Neuronal stem cell (in vitro differentiated cells): Measurements from ENCODE around the gene RIC3.

ENCODE experiments used
- DNase-seq: peaks from one replicate; pipeline ENCODE4 v3.0.0-alpha.2; 2013; ENCODE audit warnings: low spot score
- H2AFZ ChIP-seq: one replicate; pipeline ENCODE4 v1.6.1; 2013; ENCODE audit warnings: mild to moderate bottlenecking, low read length, inconsistent platforms
- H2AK5ac ChIP-seq: 2 replicates; pipeline ENCODE4 v1.6.1; 2013; ENCODE audit warnings: low read depth, mild to moderate bottlenecking, inconsistent platforms, low read length, moderate library complexity, mixed read lengths
- H2BK120ac ChIP-seq: 2 replicates; pipeline ENCODE4 v1.6.1; 2013; ENCODE audit warnings: low read depth, mild to moderate bottlenecking, inconsistent platforms, low read length, moderate library complexity, mixed read lengths
- H2BK12ac ChIP-seq: one replicate; pipeline ENCODE4 v1.6.1; 2013; ENCODE audit warnings: low read length, inconsistent platforms
- H2BK15ac ChIP-seq: 2 replicates; pipeline ENCODE4 v1.6.1; 2013; ENCODE audit warnings: mild to moderate bottlenecking, low read length, inconsistent platforms, mixed read lengths
- H2BK5ac ChIP-seq: one replicate; pipeline ENCODE4 v1.6.1; 2013; ENCODE audit warnings: inconsistent platforms, mild to moderate bottlenecking, low read length, moderate library complexity
- H3K14ac ChIP-seq: one replicate; pipeline ENCODE4 v1.6.1; 2013; ENCODE audit warnings: low read length, inconsistent platforms
- H3K18ac ChIP-seq: 2 replicates; pipeline ENCODE4 v1.6.1; 2013; ENCODE audit warnings: low read length, inconsistent platforms
- H3K23ac ChIP-seq: 2 replicates; pipeline ENCODE4 v1.6.1; 2013; ENCODE audit warnings: low read depth, mild to moderate bottlenecking, mixed read lengths, low read length, inconsistent platforms; ENCODE audit not compliant: poor library complexity
- H3K27ac ChIP-seq: replicated peaks from 3 replicates; pipeline ENCODE4 v1.5.1; 2013; ENCODE audit warnings: low read length, inconsistent platforms
- H3K27me3 ChIP-seq, 3 experiments: 2 replicates each; pipeline ENCODE4 v1.6.1; 2013; ENCODE audit warnings: low read length in 3 of 3, mild to moderate bottlenecking in 2 of 3, inconsistent platforms in 1 of 3, low read depth in 1 of 3, mixed read lengths in 1 of 3, moderate library complexity in 1 of 3; ENCODE audit not compliant: control insufficient read depth in 3 of 3, insufficient read depth in 3 of 3
- H3K36me3 ChIP-seq, 2 donors: replicated peaks in 1 of 2; 2 replicates each; pipeline ENCODE4 v1.6.1; 2013; ENCODE audit warnings: low read length in 2 of 2; ENCODE audit not compliant: control insufficient read depth in 2 of 2, insufficient read depth in 2 of 2
- H3K4ac ChIP-seq: 2 replicates; pipeline ENCODE4 v1.6.1; 2013; ENCODE audit warnings: inconsistent platforms, mild to moderate bottlenecking, low read length, moderate library complexity
- H3K4me1 ChIP-seq, 2 donors: 1 replicate in 1 of 2; 2 replicates in 1 of 2; pipeline ENCODE4 v1.6.1; 2013; ENCODE audit warnings: low read length in 2 of 2, low read depth in 1 of 2; ENCODE audit not compliant: control insufficient read depth in 2 of 2, insufficient read depth in 1 of 2
- H3K4me2 ChIP-seq: one replicate; pipeline ENCODE4 v1.6.1; 2013; ENCODE audit warnings: mild to moderate bottlenecking, low read length, inconsistent platforms; ENCODE audit not compliant: insufficient read depth, poor library complexity, severe bottlenecking
- H3K4me3 ChIP-seq, 2 donors: 2 replicates each; pipeline ENCODE4 v1.5.1; 2013; ENCODE audit warnings: low read length in 2 of 2, mild to moderate bottlenecking in 2 of 2, inconsistent platforms in 1 of 2, moderate library complexity in 1 of 2
- H3K79me1 ChIP-seq: one replicate; pipeline ENCODE4 v1.6.1; 2013; ENCODE audit warnings: low read depth, mild to moderate bottlenecking, inconsistent platforms, low read length, moderate library complexity
- H3K9ac ChIP-seq: one replicate; pipeline ENCODE4 v1.6.1; 2013; ENCODE audit warnings: mild to moderate bottlenecking, low read depth, low read length, inconsistent platforms; ENCODE audit not compliant: poor library complexity
- H3K9me3 ChIP-seq, 2 donors: replicated peaks in 1 of 2; 2 replicates each; pipeline versions ENCODE3 to v1.6.1; 2013; ENCODE audit warnings: low read length in 2 of 2, mild to moderate bottlenecking in 2 of 2, inconsistent platforms in 1 of 2, low read depth in 1 of 2, mixed read lengths in 1 of 2, moderate library complexity in 1 of 2; ENCODE audit not compliant: control insufficient read depth in 2 of 2, insufficient read depth in 1 of 2
- H4K8ac ChIP-seq: one replicate; pipeline ENCODE4 v1.6.1; 2013; ENCODE audit warnings: low read depth, mild to moderate bottlenecking, inconsistent platforms, low read length, moderate library complexity
- H4K91ac ChIP-seq: one replicate; pipeline ENCODE4 v1.6.1; 2013; ENCODE audit warnings: low read length, low read depth, mild to moderate bottlenecking, inconsistent platforms; ENCODE audit not compliant: poor library complexity
- WGBS, 2 donors: extraction: QIAGEN DNeasy Blood & Tissue Kit; methylation state at CpG; one replicate each; pipeline ENCODE4 v1.1.7; 2013; ENCODE audit warnings: missing lambda C conversion rate in 2 of 2, mixed read lengths in 1 of 2; ENCODE audit not compliant: insufficient read length in 2 of 2, insufficient replicate concordance in 1 of 2; ENCODE audit errors: extremely low coverage in 2 of 2; 5-methylcytosine and 5-hydroxymethylcytosine counted together

RIC3 gene

DNA sequence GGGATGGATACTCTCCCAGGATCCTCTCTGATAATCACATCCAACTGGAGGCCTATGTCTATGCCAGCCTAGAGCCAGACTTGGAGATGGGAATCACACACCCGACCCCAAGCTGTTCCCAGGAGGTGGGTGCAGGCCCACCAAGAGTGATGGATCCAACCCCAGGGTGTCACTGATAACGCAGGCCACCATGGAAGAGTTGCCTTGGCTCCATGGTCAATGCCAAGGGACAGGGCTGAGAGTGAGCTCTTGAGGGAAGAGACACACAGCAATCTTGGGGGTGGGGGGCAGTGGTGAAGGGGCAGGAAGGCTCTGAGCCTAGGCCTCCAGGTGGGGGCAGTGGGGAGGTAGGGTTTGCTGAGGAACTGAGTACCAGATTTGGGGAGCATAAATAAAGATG is 70.9 kb downstream of the RIC3 start:
- no CpG with 5 or more reads among the region's 2 CpGs for WGBS, 2 donors

GRCh38 chr11:8097468-8097867 is 71.4 kb downstream of the RIC3 start:
- Histone ChIP-seq H2BK12ac (no peak overlapping the region), H4K91ac (no peak overlapping the region), H2AFZ (no peak overlapping the region), H2AK5ac (no peak overlapping the region), H3K4me3 (no peak overlapping the region), H2BK15ac (no peak overlapping the region), H3K4me1 (peaks cover 0 to 1% of the 10 kb centered on the region in 2 donors), H3K14ac (no peak overlapping the region), H3K4me2 (no peak overlapping the region), H3K23ac (no peak overlapping the region), H4K8ac (no peak overlapping the region), H2BK5ac (no peak overlapping the region), H3K9ac (no peak overlapping the region), H3K4ac (no peak overlapping the region), H3K9me3 (no peaks in the 10 kb centered on the region), H3K27ac (no peak overlapping the region), H3K27me3 (no peaks in the 10 kb centered on the region), H3K18ac (no peak overlapping the region), H3K36me3 (peaks cover 60 to 97% of the 10 kb centered on the region in 2 donors), H2BK120ac (no peak overlapping the region), H3K79me1 (peaks cover 11% of the 10 kb centered on the region)
- no peak for DNase-seq
- no CpG with 5 or more reads among the region's 9 CpGs for WGBS, 2 donors

More for the DNA sequence above, 70.9 kb downstream of the RIC3 start:
- no peaks in the 10 kb centered on the region for H3K27me3 ChIP-seq
- H2BK120ac ChIP-seq, result no peak overlapping the region
- no peak overlapping the region for H3K9ac ChIP-seq
- H2AK5ac ChIP-seq, result no peak overlapping the region
- H3K79me1 ChIP-seq, result peaks cover 11% of the 10 kb centered on the region
- H3K36me3 ChIP-seq, result peaks cover 63 to 100% of the 10 kb centered on the region in 2 donors
- H2BK15ac ChIP-seq, result no peak overlapping the region
- H4K91ac ChIP-seq, result no peak overlapping the region
- no peak overlapping the region for H2BK12ac ChIP-seq
- H3K18ac ChIP-seq, result no peak overlapping the region
- DNase-seq, result no peak
- no peaks in the 10 kb centered on the region for H3K4me1 ChIP-seq
- no peaks in the 10 kb centered on the region for H3K9me3 ChIP-seq
- H4K8ac ChIP-seq, result no peak overlapping the region
- H3K14ac ChIP-seq, result no peak overlapping the region
- no peak overlapping the region for H3K27ac ChIP-seq
- H3K4ac ChIP-seq, result no peak overlapping the region
- no peak overlapping the region for H3K23ac ChIP-seq
- H2AFZ ChIP-seq, result no peak overlapping the region
- H3K4me2 ChIP-seq, result no peak overlapping the region
- no peak overlapping the region for H3K4me3 ChIP-seq
- no peak overlapping the region for H2BK5ac ChIP-seq

GRCh38 chr11:8097062-8097461 is 71.8 kb downstream of the RIC3 start:
- no peak overlapping the region for H2BK15ac ChIP-seq
- no peaks in the 10 kb centered on the region for H3K27me3 ChIP-seq
- H2AFZ ChIP-seq, result no peak overlapping the region
- peaks cover 0 to 1% of the 10 kb centered on the region in 2 donors for H3K4me1 ChIP-seq
- H3K9me3 ChIP-seq, result no peaks in the 10 kb centered on the region
- H3K9ac ChIP-seq, result no peak overlapping the region
- no peak overlapping the region for H2BK5ac ChIP-seq
- H2BK120ac ChIP-seq, result no peak overlapping the region
- H3K79me1 ChIP-seq, result peaks cover 7% of the 10 kb centered on the region
- no peak overlapping the region for H4K91ac ChIP-seq
- no peak overlapping the region for H4K8ac ChIP-seq
- no peak overlapping the region for H3K14ac ChIP-seq
- no peak for DNase-seq
- WGBS, 2 donors, result no CpG with 5 or more reads among the region's 8 CpGs
- no peak overlapping the region for H2AK5ac ChIP-seq
- H2BK12ac ChIP-seq, result no peak overlapping the region
- H3K36me3 ChIP-seq, result peaks cover 56 to 96% of the 10 kb centered on the region in 2 donors
- no peak overlapping the region for H3K4ac ChIP-seq
- H3K4me2 ChIP-seq, result no peak overlapping the region
- H3K4me3 ChIP-seq, result no peak overlapping the region
- H3K18ac ChIP-seq, result no peak overlapping the region
- H3K23ac ChIP-seq, result no peak overlapping the region
- no peak overlapping the region for H3K27ac ChIP-seq

GRCh38 chr11:8096575-8096974 is 72.2 kb downstream of the RIC3 start:
- H3K27ac ChIP-seq, result no peak overlapping the region
- H2BK5ac ChIP-seq, result no peak overlapping the region
- no peaks in the 10 kb centered on the region for H3K27me3 ChIP-seq
- H3K4me3 ChIP-seq, result no peak overlapping the region
- H3K79me1 ChIP-seq, result peaks cover 7% of the 10 kb centered on the region
- H2BK120ac ChIP-seq, result no peak overlapping the region
- no peak for DNase-seq
- WGBS, 2 donors, result no CpG with 5 or more reads among the region's 6 CpGs
- H3K23ac ChIP-seq, result no peak overlapping the region
- no peak overlapping the region for H3K4me2 ChIP-seq
- no peak overlapping the region for H3K14ac ChIP-seq
- H4K8ac ChIP-seq, result no peak overlapping the region
- peaks cover 0 to 1% of the 10 kb centered on the region in 2 donors for H3K4me1 ChIP-seq
- no peak overlapping the region for H2BK12ac ChIP-seq
- H4K91ac ChIP-seq, result no peak overlapping the region
- no peak overlapping the region for H2AFZ ChIP-seq
- H3K18ac ChIP-seq, result no peak overlapping the region
- peaks cover 52 to 96% of the 10 kb centered on the region in 2 donors for H3K36me3 ChIP-seq
- peaks cover 0 to 2% of the 10 kb centered on the region in 2 donors for H3K9me3 ChIP-seq
- H3K4ac ChIP-seq, result no peak overlapping the region
- H2AK5ac ChIP-seq, result no peak overlapping the region
- no peak overlapping the region for H2BK15ac ChIP-seq
- H3K9ac ChIP-seq, result no peak overlapping the region
